MM.1S (cell line): ENCODE measurements around the gene ASPHD2.

Source experiments
- DNase-seq: peaks from one replicate; pipeline ENCODE4 v3.0.0-alpha.2; 2015
- H2AFZ ChIP-seq: fragments of 300-600 bp; sonication (generic); 2 replicates; pipeline ENCODE4 v1.6.0; 2016; ENCODE audit warnings: antibody characterized with exemption, low read length
- H3F3A ChIP-seq: fragments of 300-600 bp; sonication (generic); 2 replicates; pipeline ENCODE4 v1.6.1; 2016; ENCODE audit warnings: mild to moderate bottlenecking, antibody characterized with exemption, low read length, moderate library complexity, mixed read lengths; ENCODE audit not compliant: insufficient read depth
- H3K27ac ChIP-seq: fragments of 300-600 bp; sonication (generic); 2 replicates; pipeline ENCODE4 v1.5.1; 2016; ENCODE audit warnings: mild to moderate bottlenecking, low read length
- H3K27me3 ChIP-seq: fragments of 300-600 bp; sonication (generic); replicated peaks from 2 replicates; pipeline ENCODE4 v1.6.0; 2016; ENCODE audit warnings: low read length; ENCODE audit not compliant: insufficient read depth
- H3K36me3 ChIP-seq: fragments of 300-600 bp; sonication (generic); replicated peaks from 2 replicates; pipeline ENCODE4 v1.6.1; 2016; ENCODE audit warnings: mild to moderate bottlenecking, low read length, mixed read lengths; ENCODE audit not compliant: insufficient read depth
- H3K4me1 ChIP-seq: fragments of 300-600 bp; sonication (generic); 2 replicates; pipeline ENCODE4 v1.6.1; 2016; ENCODE audit warnings: low read length, mixed read lengths
- H3K4me2 ChIP-seq: fragments of 300-600 bp; sonication (generic); 2 replicates; pipeline ENCODE4 v1.6.0; 2016; ENCODE audit warnings: low read depth, low read length
- H3K4me3 ChIP-seq: fragments of 300-600 bp; sonication (generic); 2 replicates; pipeline ENCODE4 v1.5.1; 2016; ENCODE audit warnings: low read length, mixed read lengths
- H3K79me2 ChIP-seq: fragments of 300-600 bp; sonication (generic); 2 replicates; pipeline ENCODE4 v1.6.1; 2016; ENCODE audit warnings: mixed run types, low read length, mixed read lengths
- H3K9ac ChIP-seq: fragments of 300-600 bp; sonication (generic); 2 replicates; pipeline ENCODE4 v1.6.1; 2016; ENCODE audit warnings: low read length, mixed read lengths
- H3K9me2 ChIP-seq: fragments of 300-600 bp; sonication (generic); replicated peaks from 2 replicates; pipeline ENCODE4 v1.6.1; 2016; ENCODE audit warnings: mild to moderate bottlenecking, low read length, mixed read lengths; ENCODE audit not compliant: insufficient read depth
- H3K9me3 ChIP-seq: fragments of 300-600 bp; sonication (generic); replicated peaks from 2 replicates; pipeline ENCODE4 v1.6.1; 2016; ENCODE audit warnings: mild to moderate bottlenecking, low read length, mixed read lengths; ENCODE audit not compliant: insufficient read depth
- H4K20me1 ChIP-seq: fragments of 300-600 bp; sonication (generic); 2 replicates; pipeline ENCODE4 v1.6.1; 2016; ENCODE audit warnings: mild to moderate bottlenecking, low read length, moderate library complexity, mixed read lengths; ENCODE audit not compliant: insufficient read depth
- EZH2 ChIP-seq: fragments of 300-600 bp; sonication (generic); optimal IDR thresholded peaks from 2 replicates; pipeline ENCODE3; 2017; ENCODE audit warnings: low read depth, mild to moderate bottlenecking, antibody characterized with exemption, low read length, mixed read lengths
- EZH2phosphoT487 ChIP-seq: fragments of 300-600 bp; sonication (generic); IDR thresholded peaks from 2 replicates; pipeline ENCODE4 v1.6.1; 2018; ENCODE audit warnings: antibody characterized with exemption, low read length
- TF ChIP-seq, protein P1 (sequence below): fragments of 300-600 bp; sonication (generic); IDR thresholded peaks from 2 replicates; pipeline ENCODE4 v1.5.1; 2016; ENCODE audit warnings: antibody characterized with exemption, low read length, mixed read lengths

Gene ASPHD2

GRCh38 chr22:26399289-26399688, 29.8 kb upstream of the ASPHD2 start:
- Histone ChIP-seq H3K79me2 (no peaks in the 10 kb centered on the region), H3K4me3 (no peak overlapping the region), H3K9me3 (no peaks in the 10 kb centered on the region), H3K9me2 (no peaks in the 10 kb centered on the region), H4K20me1 (no peaks in the 10 kb centered on the region), H3F3A (no peaks in the 10 kb centered on the region), H2AFZ (no peak overlapping the region), H3K27me3 (no peaks in the 10 kb centered on the region), H3K36me3 (no peaks in the 10 kb centered on the region), H3K9ac (no peak overlapping the region), H3K4me2 (no peak overlapping the region), H3K27ac (no peak overlapping the region), H3K4me1 (0 out of 2 replicates have a peak, but pooled peaks cover 4% of the 10 kb centered on the region)
- no peak for DNase-seq
- TF ChIP-seq EZH2phosphoT487 (no peak), EZH2 (no peak)
- TF ChIP-seq, protein P1, sequence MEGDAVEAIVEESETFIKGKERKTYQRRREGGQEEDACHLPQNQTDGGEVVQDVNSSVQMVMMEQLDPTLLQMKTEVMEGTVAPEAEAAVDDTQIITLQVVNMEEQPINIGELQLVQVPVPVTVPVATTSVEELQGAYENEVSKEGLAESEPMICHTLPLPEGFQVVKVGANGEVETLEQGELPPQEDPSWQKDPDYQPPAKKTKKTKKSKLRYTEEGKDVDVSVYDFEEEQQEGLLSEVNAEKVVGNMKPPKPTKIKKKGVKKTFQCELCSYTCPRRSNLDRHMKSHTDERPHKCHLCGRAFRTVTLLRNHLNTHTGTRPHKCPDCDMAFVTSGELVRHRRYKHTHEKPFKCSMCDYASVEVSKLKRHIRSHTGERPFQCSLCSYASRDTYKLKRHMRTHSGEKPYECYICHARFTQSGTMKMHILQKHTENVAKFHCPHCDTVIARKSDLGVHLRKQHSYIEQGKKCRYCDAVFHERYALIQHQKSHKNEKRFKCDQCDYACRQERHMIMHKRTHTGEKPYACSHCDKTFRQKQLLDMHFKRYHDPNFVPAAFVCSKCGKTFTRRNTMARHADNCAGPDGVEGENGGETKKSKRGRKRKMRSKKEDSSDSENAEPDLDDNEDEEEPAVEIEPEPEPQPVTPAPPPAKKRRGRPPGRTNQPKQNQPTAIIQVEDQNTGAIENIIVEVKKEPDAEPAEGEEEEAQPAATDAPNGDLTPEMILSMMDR: no peak

DNA sequence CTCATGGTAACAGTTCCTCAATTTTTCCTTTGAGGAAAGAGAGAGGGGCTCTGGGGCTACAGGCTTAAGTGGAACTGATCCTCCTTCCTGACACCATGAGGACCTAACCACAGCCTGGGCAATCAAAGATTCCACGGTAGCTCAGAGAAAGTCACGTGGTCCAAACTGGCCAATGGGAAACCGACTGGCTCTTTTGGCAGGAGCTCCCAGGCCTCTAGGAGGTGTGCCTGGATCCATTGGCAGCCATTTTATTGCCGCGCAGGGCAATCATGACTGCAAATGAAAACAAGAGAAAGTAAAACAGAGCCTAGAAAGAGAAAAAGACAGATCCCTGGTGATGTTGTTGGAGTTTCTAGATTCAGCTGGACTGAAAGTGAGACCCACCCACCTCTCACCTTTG, 27.3 kb upstream of the ASPHD2 start:
- Histone ChIP-seq H2AFZ (no peak overlapping the region), H3K9me2 (no peaks in the 10 kb centered on the region), H3K4me1 (0 out of 2 replicates have a peak, but pooled peaks cover 9% of the 10 kb centered on the region), H3K27me3 (no peaks in the 10 kb centered on the region), H4K20me1 (no peaks in the 10 kb centered on the region), H3K36me3 (no peaks in the 10 kb centered on the region), H3K4me2 (no peak overlapping the region), H3K9ac (no peak overlapping the region), H3K4me3 (no peak overlapping the region), H3F3A (no peaks in the 10 kb centered on the region), H3K79me2 (no peaks in the 10 kb centered on the region), H3K27ac (no peak overlapping the region), H3K9me3 (no peaks in the 10 kb centered on the region)
- no peak for DNase-seq
- TF ChIP-seq, protein P1: no peak
- TF ChIP-seq EZH2phosphoT487 (no peak), EZH2 (no peak)

- H3K9ac ChIP-seq: no peak overlapping the region
- no peak overlapping the region for H3K4me3 ChIP-seq
- H3K79me2 ChIP-seq: no peaks in the 10 kb centered on the region
- H3K4me1 ChIP-seq: 0 out of 2 replicates have a peak, but pooled peaks cover 9% of the 10 kb centered on the region
- no peaks in the 10 kb centered on the region for H3F3A ChIP-seq
- H3K9me3 ChIP-seq: no peaks in the 10 kb centered on the region
- H4K20me1 ChIP-seq: no peaks in the 10 kb centered on the region
- no peak overlapping the region for H3K4me2 ChIP-seq
- 0 out of 2 replicates have a peak overlapping the region, but pooled peaks have one; percentile 4 for H2AFZ ChIP-seq
- no peaks in the 10 kb centered on the region for H3K9me2 ChIP-seq
- H3K36me3 ChIP-seq: no peaks in the 10 kb centered on the region
- no peak for DNase-seq
- H3K27ac ChIP-seq: no peak overlapping the region
- no peaks in the 10 kb centered on the region for H3K27me3 ChIP-seq
- TF ChIP-seq EZH2 (no peak), EZH2phosphoT487 (no peak)
- TF ChIP-seq, protein P1: no peak
These were observed 24.1 kb upstream of the ASPHD2 start for GRCh38 chr22:26404851-26405421.
